Neuron (in vitro differentiated cells): ENCODE data around the gene LCA5L.
A peak's percentile ranks its signal among the peaks of the same experiment; 100 is the strongest.

Experiments
- H2AFZ ChIP-seq: one replicate; pipeline ENCODE4 v1.6.1; 2013; ENCODE audit warnings: low read depth, mild to moderate bottlenecking, inconsistent platforms, low read length, moderate library complexity
- H3K27me3 ChIP-seq: one replicate; pipeline ENCODE4 v1.6.1; 2013; ENCODE audit warnings: low read length; ENCODE audit not compliant: insufficient read depth
- H3K36me3 ChIP-seq: one replicate; pipeline ENCODE4 v1.6.1; 2013; ENCODE audit warnings: low read length; ENCODE audit not compliant: insufficient read depth
- H3K4me1 ChIP-seq: one replicate; pipeline ENCODE4 v1.6.1; 2013; ENCODE audit warnings: low read length; ENCODE audit not compliant: insufficient read depth
- H3K4me3 ChIP-seq: 2 replicates; pipeline ENCODE4 v1.5.1; 2013; ENCODE audit warnings: mild to moderate bottlenecking, low read length, moderate library complexity
- H3K9me3 ChIP-seq: one replicate; pipeline ENCODE4 v1.6.1; 2013; ENCODE audit warnings: low read length

Gene LCA5L

GRCh38 chr21:39445321-39446269 lies at the start of gene LCA5L:
TSS of gene LCA5L (minus strand) at chr21:39445778. CDS start at chr21:39428493, 17,285 bp downstream.
- H3K36me3 ChIP-seq: no peaks in the 10 kb centered on the region
- no peaks in the 10 kb centered on the region for H3K9me3 ChIP-seq
- no peaks in the 10 kb centered on the region for H3K27me3 ChIP-seq
- H3K4me1 ChIP-seq: peaks cover 12% of the 10 kb centered on the region
- peak within 1 kb of the TSS; percentile 60 for H3K4me3 ChIP-seq
- H2AFZ ChIP-seq: peak within 1 kb of the TSS; percentile 88

DNA sequence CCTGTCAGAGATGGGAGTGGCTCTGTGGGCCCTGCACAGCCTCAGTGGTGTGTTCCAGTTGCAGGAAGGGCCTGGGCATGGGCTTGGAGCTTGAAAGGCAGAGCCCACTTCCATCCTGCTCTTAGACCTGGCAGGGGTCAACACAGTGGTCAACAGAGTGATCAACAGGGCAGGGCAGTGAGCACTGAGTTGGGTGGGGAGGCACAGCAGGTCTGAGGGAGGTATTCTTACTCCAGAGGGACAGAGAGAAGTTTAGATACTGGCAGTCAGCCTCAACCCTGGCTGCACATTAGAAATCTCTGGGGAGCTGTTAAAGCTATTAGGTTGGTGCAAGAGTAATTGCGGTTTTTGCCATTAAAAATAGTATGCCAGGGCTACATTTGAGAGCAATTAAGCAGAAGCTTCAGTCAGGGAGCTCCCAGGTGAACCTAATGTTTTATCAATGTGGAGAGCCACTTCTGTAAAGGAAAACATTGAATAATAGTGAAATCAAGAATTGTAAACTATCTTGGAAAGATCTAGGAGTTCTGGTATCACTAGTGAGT lies 43.9 kb upstream of the LCA5L start:
- no peak overlapping the region for H3K4me3 ChIP-seq
- no peak overlapping the region for H2AFZ ChIP-seq
- no peaks in the 10 kb centered on the region for H3K36me3 ChIP-seq
- H3K4me1 ChIP-seq: no peaks in the 10 kb centered on the region
- no peaks in the 10 kb centered on the region for H3K27me3 ChIP-seq
- H3K9me3 ChIP-seq: no peaks in the 10 kb centered on the region

GRCh38 chr21:39484711-39485276 lies 39.2 kb upstream of the LCA5L start:
- H3K4me3 ChIP-seq: no peak overlapping the region
- H2AFZ ChIP-seq: no peak overlapping the region
- H3K4me1 ChIP-seq: no peaks in the 10 kb centered on the region
- H3K36me3 ChIP-seq: no peaks in the 10 kb centered on the region
- H3K9me3 ChIP-seq: no peaks in the 10 kb centered on the region
- H3K27me3 ChIP-seq: no peaks in the 10 kb centered on the region

- Histone ChIP-seq H3K36me3 (no peaks in the 10 kb centered on the region), H2AFZ (no peak overlapping the region), H3K4me1 (no peaks in the 10 kb centered on the region), H3K27me3 (no peaks in the 10 kb centered on the region), H3K4me3 (no peak overlapping the region), H3K9me3 (no peaks in the 10 kb centered on the region)
Measured at GRCh38 chr21:39483917-39484316, 38.3 kb upstream of the LCA5L start.

DNA sequence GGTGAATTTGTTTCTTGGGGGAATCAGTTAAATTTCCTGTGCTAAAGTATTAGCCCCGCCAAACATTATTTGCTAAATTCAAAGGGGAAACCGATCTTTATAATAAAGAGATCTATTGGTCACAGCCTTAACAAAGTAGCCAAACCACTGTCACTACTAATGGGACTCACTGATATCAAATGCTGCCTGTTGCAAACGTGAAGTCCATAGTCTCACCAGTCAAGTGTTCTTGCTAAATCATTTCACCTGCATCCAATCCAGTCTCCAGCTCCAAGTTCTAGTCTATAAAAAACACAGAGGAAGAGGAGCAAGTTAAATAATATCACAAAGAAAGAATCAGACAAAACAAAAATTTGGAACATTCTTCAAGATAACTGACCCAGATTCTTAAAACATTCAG lies 36.3 kb upstream of the LCA5L start:
- no peaks in the 10 kb centered on the region for H3K9me3 ChIP-seq
- H2AFZ ChIP-seq: no peak overlapping the region
- H3K36me3 ChIP-seq: no peaks in the 10 kb centered on the region
- H3K27me3 ChIP-seq: no peaks in the 10 kb centered on the region
- no peaks in the 10 kb centered on the region for H3K4me1 ChIP-seq
- no peak overlapping the region for H3K4me3 ChIP-seq

- Histone ChIP-seq H3K4me3 (no peak overlapping the region), H3K36me3 (no peaks in the 10 kb centered on the region), H2AFZ (no peak overlapping the region), H3K27me3 (no peaks in the 10 kb centered on the region), H3K9me3 (no peaks in the 10 kb centered on the region), H3K4me1 (no peaks in the 10 kb centered on the region)
Measured at GRCh38 chr21:39480271-39480670, 34.7 kb upstream of the LCA5L start.

- Histone ChIP-seq H3K4me1 (no peaks in the 10 kb centered on the region), H3K4me3 (no peak overlapping the region), H3K27me3 (no peaks in the 10 kb centered on the region), H2AFZ (no peak overlapping the region), H3K9me3 (no peaks in the 10 kb centered on the region), H3K36me3 (no peaks in the 10 kb centered on the region)
Measured at GRCh38 chr21:39479814-39480182, 34.2 kb upstream of the LCA5L start.

DNA sequence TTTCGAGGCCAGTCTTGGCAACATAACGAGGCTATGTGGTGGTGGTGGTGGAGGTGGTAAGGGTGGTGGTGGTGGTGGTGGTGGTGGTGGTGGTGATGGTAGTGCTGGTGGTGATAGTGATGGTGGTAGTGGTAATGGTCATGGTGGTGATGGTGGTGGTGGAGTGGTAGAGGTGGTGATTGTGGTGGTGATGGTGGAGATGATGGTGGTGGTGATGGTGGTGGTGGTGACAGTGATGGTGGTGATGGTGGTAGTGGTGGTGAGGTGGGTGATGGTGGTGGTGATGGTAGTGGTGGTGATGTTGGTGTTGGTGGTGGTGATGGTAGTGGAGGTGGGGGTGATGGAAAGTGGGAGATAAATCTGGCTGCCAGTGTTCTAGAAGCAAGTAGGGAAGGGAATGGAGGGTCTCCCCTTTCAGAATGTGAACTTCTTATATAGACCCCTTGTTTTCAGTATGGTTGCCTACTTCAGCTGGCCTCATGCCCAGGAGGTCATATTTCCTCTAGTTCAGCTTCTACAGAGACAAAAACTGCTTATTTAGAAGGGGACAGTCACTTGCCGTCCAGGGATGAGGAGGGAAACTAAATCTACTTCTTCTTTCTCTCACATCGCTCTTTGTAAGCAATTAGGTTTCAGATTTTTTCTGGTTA lies 33.7 kb upstream of the LCA5L start:
- H2AFZ ChIP-seq: no peak overlapping the region
- no peaks in the 10 kb centered on the region for H3K27me3 ChIP-seq
- no peak overlapping the region for H3K4me3 ChIP-seq
- no peaks in the 10 kb centered on the region for H3K36me3 ChIP-seq
- no peaks in the 10 kb centered on the region for H3K9me3 ChIP-seq
- H3K4me1 ChIP-seq: no peaks in the 10 kb centered on the region

DNA sequence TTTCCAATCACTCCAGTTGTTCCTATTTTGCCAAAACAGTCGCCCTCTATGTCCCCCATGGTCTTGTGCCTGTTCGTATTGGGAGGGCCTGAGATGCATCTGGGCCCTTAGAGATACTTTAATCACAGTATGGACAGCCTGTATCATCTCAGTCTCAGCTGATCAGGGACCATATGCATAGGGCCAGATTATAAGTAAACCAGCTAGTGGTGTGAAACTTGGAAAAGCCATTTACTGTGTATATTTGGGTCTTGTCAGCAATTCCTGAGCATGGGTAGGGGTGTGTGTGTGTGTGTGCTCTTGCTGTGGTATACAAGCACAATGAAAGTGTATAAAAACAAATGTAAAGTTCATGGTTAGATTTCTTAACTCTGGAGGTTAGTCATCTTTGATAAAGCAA lies 29.0 kb upstream of the LCA5L start:
- Histone ChIP-seq H3K4me1 (no peaks in the 10 kb centered on the region), H3K36me3 (no peaks in the 10 kb centered on the region), H3K27me3 (no peaks in the 10 kb centered on the region), H2AFZ (no peak overlapping the region), H3K4me3 (no peak overlapping the region), H3K9me3 (no peaks in the 10 kb centered on the region)

DNA sequence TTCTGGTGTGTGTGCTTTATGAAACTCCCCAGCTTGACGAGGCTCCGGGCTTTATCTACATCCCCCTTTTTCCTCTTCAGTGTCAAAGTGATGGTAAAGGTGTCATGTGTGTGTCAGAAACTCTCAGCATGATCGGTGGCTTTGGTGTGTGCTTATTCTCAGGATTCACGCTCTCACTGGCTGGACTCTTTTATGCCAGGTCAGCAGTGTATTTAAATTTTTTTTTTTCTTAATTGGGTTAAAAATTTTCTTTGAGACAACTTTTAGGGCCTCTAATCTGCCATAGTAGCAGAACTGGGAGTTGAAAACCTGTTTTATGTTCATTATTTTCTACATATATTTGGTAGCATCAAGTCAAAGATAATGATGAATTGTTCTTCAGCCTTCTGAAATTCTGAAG lies 27.2 kb upstream of the LCA5L start:
- H3K27me3 ChIP-seq: no peaks in the 10 kb centered on the region
- no peak overlapping the region for H3K4me3 ChIP-seq
- H3K4me1 ChIP-seq: no peaks in the 10 kb centered on the region
- no peaks in the 10 kb centered on the region for H3K9me3 ChIP-seq
- no peak overlapping the region for H2AFZ ChIP-seq
- H3K36me3 ChIP-seq: no peaks in the 10 kb centered on the region

DNA sequence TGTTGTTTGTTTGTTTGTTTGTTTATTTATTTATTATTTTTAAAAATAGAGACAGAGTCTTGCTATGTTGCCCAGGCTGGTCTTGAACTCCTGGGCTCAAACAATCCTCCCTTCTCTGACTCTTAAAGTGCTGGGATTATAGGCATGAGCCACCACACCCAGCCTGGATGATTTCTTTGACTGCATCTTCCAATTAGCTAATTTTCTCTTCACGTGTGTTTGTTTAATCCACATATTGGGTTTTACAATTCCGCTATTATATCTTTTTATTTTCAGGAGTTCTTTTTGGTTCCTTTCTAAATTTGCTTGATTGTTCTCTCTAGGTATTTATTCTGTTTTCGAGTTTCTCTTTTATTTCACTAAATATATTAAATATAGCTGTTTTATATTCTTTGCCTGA lies 26.0 kb upstream of the LCA5L start:
- no peak overlapping the region for H2AFZ ChIP-seq
- H3K4me3 ChIP-seq: no peak overlapping the region
- H3K4me1 ChIP-seq: no peaks in the 10 kb centered on the region
- H3K9me3 ChIP-seq: no peaks in the 10 kb centered on the region
- no peaks in the 10 kb centered on the region for H3K36me3 ChIP-seq
- no peaks in the 10 kb centered on the region for H3K27me3 ChIP-seq

DNA sequence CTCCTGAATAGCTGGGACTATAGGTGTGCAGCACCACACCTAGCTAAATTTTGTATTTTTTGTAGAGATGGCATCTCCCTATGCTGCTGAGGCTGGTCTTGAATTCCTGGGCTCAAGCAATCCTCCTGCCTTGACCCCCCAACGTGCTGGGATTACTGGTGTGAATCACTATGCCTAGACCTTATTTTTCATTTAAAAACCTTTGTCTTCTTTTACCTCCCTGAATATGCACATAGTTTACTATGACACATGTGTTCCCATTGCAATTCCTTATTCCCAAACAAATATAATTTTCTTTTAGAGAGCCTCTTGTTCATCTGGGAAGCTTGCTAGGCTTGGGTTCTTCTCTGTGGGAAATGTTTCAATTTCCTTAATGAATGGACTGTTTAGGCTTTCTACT lies 23.0 kb upstream of the LCA5L start:
- Histone ChIP-seq H2AFZ (no peak overlapping the region), H3K4me1 (no peaks in the 10 kb centered on the region), H3K27me3 (no peaks in the 10 kb centered on the region), H3K9me3 (no peaks in the 10 kb centered on the region), H3K36me3 (no peaks in the 10 kb centered on the region), H3K4me3 (no peak overlapping the region)

GRCh38 chr21:39467746-39468145 lies 22.2 kb upstream of the LCA5L start:
- H3K4me1 ChIP-seq: no peaks in the 10 kb centered on the region

More at GRCh38 chr21:39467746-39468145, 22.2 kb upstream of the LCA5L start:
- Histone ChIP-seq H3K36me3 (no peaks in the 10 kb centered on the region), H3K27me3 (no peaks in the 10 kb centered on the region), H2AFZ (no peak overlapping the region), H3K9me3 (no peaks in the 10 kb centered on the region), H3K4me3 (no peak overlapping the region)
